ENCODE results near the gene HAGH.

DNA sequence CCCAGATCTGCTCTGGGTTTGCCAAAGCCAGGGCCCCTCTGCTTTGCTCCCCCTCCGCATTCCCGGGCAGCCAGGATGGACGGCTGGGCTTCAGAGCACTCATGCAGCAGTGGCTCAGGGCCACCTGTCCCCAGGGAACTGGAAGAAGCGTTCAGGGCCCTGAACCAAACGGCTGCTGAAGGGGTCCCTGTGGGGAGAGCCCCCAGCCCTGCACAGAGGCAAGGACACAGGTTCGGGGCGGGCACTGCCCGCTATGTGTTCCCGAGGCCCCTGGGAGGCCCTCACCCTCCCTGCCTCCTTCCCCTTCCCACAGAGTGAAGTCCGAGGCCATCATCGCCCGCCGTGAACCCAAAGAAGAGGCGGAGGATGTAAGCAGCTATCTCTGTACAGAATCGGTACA, 65.7 kb downstream of the HAGH start:
- TF ChIP-seq, protein P1, sequence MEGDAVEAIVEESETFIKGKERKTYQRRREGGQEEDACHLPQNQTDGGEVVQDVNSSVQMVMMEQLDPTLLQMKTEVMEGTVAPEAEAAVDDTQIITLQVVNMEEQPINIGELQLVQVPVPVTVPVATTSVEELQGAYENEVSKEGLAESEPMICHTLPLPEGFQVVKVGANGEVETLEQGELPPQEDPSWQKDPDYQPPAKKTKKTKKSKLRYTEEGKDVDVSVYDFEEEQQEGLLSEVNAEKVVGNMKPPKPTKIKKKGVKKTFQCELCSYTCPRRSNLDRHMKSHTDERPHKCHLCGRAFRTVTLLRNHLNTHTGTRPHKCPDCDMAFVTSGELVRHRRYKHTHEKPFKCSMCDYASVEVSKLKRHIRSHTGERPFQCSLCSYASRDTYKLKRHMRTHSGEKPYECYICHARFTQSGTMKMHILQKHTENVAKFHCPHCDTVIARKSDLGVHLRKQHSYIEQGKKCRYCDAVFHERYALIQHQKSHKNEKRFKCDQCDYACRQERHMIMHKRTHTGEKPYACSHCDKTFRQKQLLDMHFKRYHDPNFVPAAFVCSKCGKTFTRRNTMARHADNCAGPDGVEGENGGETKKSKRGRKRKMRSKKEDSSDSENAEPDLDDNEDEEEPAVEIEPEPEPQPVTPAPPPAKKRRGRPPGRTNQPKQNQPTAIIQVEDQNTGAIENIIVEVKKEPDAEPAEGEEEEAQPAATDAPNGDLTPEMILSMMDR (IDR thresholded peaks at IDR 0.05; ENCODE audit: low read length): no peak
- no peak for TF ChIP-seq EZH2 (optimal IDR thresholded peaks at IDR 0.05; ENCODE audit: low read depth, low read length)
- TF ChIP-seq EZH2phosphoT487 (IDR thresholded peaks at IDR 0.05; ENCODE audit: low read length): no peak
